ENCODE data around the gene NR2F1-AS1. TPM values are rescaled to one million over a fixed set of nuclear protein-coding genes. Genes with fewer than 3 reads are reported as not detected.

NR2F1-AS1 gene
- total RNA-seq, 4 donors from 2014 or later, result 0.35 to 9.1 (median 3.2) TPM

DNA sequence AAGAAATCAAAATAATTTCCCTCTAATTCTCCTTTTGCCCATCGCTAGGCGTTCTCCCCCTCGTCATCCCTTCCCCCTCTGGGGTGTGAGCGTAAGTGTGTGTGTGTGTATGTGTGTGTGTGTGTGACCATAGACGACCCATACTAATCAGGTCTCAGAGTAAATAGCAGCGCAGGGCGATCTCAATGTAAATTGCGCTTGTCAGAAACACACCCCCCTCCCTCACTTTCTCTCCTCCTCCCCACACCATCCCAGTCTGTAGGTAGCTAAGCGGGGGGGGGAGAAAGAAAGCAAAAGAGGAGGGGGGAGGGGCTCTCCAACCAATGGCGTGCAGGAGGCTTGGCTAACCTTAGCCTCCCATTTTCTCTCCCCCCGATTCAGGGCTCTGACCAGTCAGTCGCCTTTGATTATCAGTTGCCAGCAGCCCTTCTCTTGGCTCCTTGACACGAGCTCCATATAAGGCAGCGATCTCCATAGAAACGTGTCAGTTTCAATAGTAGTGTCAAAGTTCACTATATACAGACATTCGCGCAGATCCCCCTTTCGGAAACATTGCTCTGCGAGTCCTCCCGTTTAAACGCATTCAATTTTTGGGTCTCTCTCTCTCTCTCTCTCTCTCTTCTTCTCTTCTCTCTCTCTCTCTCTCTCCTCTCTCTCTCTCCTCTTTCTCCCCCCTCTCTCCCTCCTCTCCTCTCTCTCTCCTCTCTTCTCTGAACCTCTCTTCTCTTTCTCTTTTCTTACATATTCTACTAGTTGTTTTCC, 1.8 kb upstream of the NR2F1-AS1 start, which contains the start of gene NR2F1:
Gene NR2F1 (plus strand): TSS at position 546 of the 762 bp plus-strand sequence. CDS start 1,802 bp downstream, outside the sequence.
- Histone ChIP-seq H3K9me3 (no peaks in the 10 kb centered on the region), H3K27me3 (peaks cover 0 to 41% of the 10 kb centered on the region in 2 donors), H3K4me1 (peaks cover 0 to 47% (median 23%) of the 10 kb centered on the region in 4 donors), H3K4me3 (peak within 1 kb of the TSS; percentile 33 to 67 (median 56)), H3K36me3 (no peaks in the 10 kb centered on the region), H3K27ac (peak within 1 kb of the TSS; percentile 13 to 68 (median 54))
- peak in 1 of 3 donors; percentile 74 for DNase-seq
- no peak for TF ChIP-seq POLR2A (IDR thresholded peaks at IDR 0.05)
- TF ChIP-seq, protein P1, sequence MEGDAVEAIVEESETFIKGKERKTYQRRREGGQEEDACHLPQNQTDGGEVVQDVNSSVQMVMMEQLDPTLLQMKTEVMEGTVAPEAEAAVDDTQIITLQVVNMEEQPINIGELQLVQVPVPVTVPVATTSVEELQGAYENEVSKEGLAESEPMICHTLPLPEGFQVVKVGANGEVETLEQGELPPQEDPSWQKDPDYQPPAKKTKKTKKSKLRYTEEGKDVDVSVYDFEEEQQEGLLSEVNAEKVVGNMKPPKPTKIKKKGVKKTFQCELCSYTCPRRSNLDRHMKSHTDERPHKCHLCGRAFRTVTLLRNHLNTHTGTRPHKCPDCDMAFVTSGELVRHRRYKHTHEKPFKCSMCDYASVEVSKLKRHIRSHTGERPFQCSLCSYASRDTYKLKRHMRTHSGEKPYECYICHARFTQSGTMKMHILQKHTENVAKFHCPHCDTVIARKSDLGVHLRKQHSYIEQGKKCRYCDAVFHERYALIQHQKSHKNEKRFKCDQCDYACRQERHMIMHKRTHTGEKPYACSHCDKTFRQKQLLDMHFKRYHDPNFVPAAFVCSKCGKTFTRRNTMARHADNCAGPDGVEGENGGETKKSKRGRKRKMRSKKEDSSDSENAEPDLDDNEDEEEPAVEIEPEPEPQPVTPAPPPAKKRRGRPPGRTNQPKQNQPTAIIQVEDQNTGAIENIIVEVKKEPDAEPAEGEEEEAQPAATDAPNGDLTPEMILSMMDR (IDR thresholded peaks at IDR 0.05), result peak in 4 of 6 experiments; percentile 27 to 79 (median 52)

DNA sequence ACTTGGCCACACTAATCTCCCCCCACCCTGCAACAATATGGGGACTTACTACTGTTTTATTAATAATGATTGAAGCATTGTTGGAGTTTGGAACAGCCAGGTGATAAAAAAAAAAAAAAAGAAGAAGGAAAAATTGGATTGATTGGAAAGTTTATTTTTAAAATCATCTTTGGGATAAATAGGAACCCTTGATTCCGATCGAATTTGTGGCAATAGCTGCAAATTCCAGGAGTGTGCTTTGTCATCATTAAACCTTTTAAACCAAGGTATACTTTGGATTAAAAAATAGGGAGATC, 1.1 kb upstream of the NR2F1-AS1 start:
- H3K27me3 ChIP-seq, result peaks cover 0 to 41% of the 10 kb centered on the region in 2 donors
- no peaks in the 10 kb centered on the region for H3K36me3 ChIP-seq
- no peak for DNase-seq
- peak overlapping the region in 1 of 4 donors; percentile 59 for H3K4me3 ChIP-seq
- peak overlapping the region in 2 of 4 donors; percentile 6 to 13 for H3K27ac ChIP-seq
- TF ChIP-seq, protein P1 (IDR thresholded peaks at IDR 0.05), result no peak
- TF ChIP-seq POLR2A (IDR thresholded peaks at IDR 0.05), result no peak
- peaks cover 0 to 47% (median 23%) of the 10 kb centered on the region in 4 donors for H3K4me1 ChIP-seq
- no peaks in the 10 kb centered on the region for H3K9me3 ChIP-seq

DNA sequence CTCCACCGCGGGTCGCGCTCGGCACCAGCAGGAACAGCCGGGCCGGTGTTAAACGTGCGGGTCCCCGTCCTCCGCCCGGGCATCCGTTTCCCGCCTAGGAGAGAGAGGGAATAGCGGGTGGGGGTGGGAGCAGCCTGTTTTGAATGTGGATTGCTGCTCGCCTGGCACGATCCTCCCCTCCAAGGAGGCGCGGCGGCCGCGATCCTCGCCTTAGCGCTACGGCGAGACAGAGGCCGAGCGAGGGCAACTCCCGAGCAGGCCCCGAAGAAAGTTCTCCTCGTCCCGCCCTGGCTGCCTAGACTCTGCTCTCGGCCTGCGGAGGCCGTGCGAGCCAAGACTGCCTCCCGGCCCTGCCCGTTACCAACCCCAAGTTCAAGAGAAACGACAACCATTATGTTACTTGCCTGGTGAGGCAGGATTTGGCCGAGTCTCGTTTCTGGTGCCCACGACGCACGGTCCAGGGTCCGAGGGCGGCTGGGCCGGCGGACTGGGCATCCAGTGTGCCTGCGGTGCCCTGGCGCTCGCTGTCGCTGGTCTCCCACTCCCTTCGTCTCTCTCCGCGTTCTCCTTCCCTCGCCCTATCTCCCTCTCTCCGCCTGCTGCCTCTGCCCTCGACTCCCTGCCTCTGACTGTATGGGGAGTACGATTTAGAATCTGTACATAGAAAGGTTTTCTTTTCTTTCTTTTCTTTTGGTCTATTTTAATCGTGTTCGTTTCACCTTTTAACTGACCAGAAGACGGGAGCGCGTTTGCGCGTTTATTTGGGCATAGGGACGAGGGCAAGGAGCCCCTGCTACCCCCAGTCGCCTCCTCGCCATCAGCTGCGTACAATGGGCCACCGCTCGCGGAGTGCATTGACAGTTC, 724 bp downstream of the NR2F1-AS1 start:
- no peak for TF ChIP-seq POLR2A (IDR thresholded peaks at IDR 0.05)
- TF ChIP-seq, protein P1 (IDR thresholded peaks at IDR 0.05), result no peak
- Histone ChIP-seq H3K4me1 (peaks cover 0 to 43% (median 22%) of the 10 kb centered on the region in 4 donors), H3K27me3 (peaks cover 0 to 32% of the 10 kb centered on the region in 2 donors), H3K27ac (peak overlapping the region; percentile 36 to 76 (median 70)), H3K4me3 (peak overlapping the region; percentile 31 to 72 (median 52)), H3K36me3 (no peaks in the 10 kb centered on the region), H3K9me3 (no peaks in the 10 kb centered on the region)
- peak in 1 of 3 donors; percentile 57 for DNase-seq

DNA sequence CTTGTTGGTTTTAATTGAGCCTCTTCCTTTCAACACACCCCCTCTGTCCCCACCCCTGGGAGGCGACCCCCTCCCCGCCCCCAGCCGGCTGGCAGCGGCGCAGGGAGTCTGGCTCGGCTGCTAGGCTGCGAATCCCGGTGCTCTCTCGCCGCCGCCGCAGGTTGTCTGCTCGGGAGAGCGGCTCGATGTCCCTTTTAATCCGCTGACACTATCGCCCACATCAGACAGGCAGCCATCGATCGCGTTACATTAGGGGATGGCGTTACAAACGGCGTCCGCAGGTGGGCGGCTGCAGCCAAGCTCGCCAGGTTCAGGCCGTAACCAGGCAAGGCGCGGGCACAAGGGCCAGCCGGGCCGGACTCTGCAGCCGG, 1.3 kb downstream of the NR2F1-AS1 start:
- Histone ChIP-seq H3K36me3 (no peaks in the 10 kb centered on the region), H3K4me3 (peak overlapping the region; percentile 31 to 72 (median 52)), H3K4me1 (peaks cover 0 to 42% (median 20%) of the 10 kb centered on the region in 4 donors), H3K9me3 (no peaks in the 10 kb centered on the region), H3K27me3 (peaks cover 0 to 30% of the 10 kb centered on the region in 2 donors), H3K27ac (peak overlapping the region; percentile 36 to 76 (median 70))
- DNase-seq, result peak in 1 of 3 donors; percentile 55
- TF ChIP-seq POLR2A (IDR thresholded peaks at IDR 0.05), result no peak
- TF ChIP-seq, protein P1 (IDR thresholded peaks at IDR 0.05), result no peak

DNA sequence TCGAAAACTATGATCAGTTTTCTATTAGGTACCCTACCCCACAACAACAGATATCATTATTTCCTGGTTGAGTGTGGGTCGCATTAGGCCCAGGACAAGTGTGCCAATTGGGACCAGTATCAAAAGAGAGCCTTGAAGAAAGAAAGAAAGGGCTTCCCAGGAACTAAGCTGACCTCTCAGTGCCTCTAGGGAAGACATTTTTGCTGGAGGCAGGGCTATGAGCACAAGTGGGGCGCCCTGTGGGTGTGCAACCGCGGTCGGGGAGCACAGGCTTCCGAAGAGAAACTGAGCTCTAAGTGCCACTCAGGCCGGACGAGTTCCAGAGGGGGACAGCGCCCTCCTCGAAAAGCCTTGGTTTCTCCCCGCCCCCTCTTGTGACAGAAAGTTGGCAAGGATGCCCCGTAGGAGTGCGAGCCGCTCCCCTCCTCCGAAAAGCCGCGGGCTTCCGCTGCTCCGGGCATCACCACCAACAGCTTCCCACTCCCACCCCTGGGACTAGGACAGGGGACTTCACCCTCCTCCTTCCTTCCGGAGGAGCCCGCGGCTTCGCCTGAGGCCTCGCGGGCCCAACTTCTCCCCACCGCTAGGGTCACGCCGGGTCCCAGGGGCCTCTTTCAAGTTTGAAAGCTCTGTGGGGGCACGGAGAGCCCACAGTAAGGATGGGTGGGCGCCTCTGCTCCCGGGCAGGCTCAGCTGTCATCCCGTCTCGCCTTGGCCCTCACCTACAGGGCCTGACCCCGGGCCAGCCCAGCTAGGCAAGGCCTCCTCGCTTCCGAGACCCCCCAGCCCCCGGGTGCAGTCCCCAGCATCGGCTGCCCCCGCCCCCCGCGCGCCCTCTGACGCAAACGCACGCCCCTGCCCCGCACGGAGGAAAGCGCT, 2.0 kb downstream of the NR2F1-AS1 start:
- H3K27ac ChIP-seq, result peak overlapping the region; percentile 36 to 76 (median 70)
- H3K27me3 ChIP-seq, result peaks cover 0 to 30% of the 10 kb centered on the region in 2 donors
- H3K9me3 ChIP-seq, result no peaks in the 10 kb centered on the region
- H3K4me1 ChIP-seq, result peaks cover 0 to 46% (median 20%) of the 10 kb centered on the region in 4 donors
- no peaks in the 10 kb centered on the region for H3K36me3 ChIP-seq
- no peak for DNase-seq
- TF ChIP-seq, protein P1 (IDR thresholded peaks at IDR 0.05), result no peak
- no peak for TF ChIP-seq POLR2A (IDR thresholded peaks at IDR 0.05)
- peak overlapping the region; percentile 31 to 72 (median 52) for H3K4me3 ChIP-seq
